GM23338 (cell line): Measurements from ENCODE around the gene NAE1. TPM values are rescaled to one million over a fixed set of nuclear protein-coding genes. Genes with fewer than 3 reads are reported as not detected.

Experiments used
- ATAC-seq: fragments of 200-7000 bp; cut with Tn5 transposase; 3 replicates; pipeline ENCODE4 v1.9.1; 2020
- DNase-seq: peaks from one replicate; pipeline ENCODE4 v3.0.0-alpha.2; 2015; ENCODE audit warnings: low spot score
- H2AFZ ChIP-seq: fragments of 200-600 bp; sonication (generic); 2 replicates; pipeline ENCODE4 v1.8.0; 2016; ENCODE audit warnings: antibody characterized with exemption, mild to moderate bottlenecking, moderate library complexity
- H3F3A ChIP-seq: fragments of 200-600 bp; sonication (generic); replicated peaks from 2 replicates; pipeline ENCODE4 v1.8.0; 2017; ENCODE audit warnings: antibody characterized with exemption, mixed run types, low read depth
- H3K27ac ChIP-seq: fragments of 200-600 bp; sonication (generic); 2 replicates; pipeline ENCODE4 v1.6.1; 2016; ENCODE audit warnings: low read depth
- H3K27me3 ChIP-seq: fragments of 200-600 bp; sonication (generic); 2 replicates; pipeline ENCODE4 v1.8.0; 2016; ENCODE audit warnings: mild to moderate bottlenecking, mixed run types, moderate library complexity; ENCODE audit not compliant: insufficient read depth
- H3K36me3 ChIP-seq: fragments of 200-600 bp; sonication (generic); 2 replicates; pipeline ENCODE4 v1.8.0; 2016; ENCODE audit warnings: mild to moderate bottlenecking; ENCODE audit not compliant: insufficient read depth
- H3K4me1 ChIP-seq: fragments of 200-600 bp; sonication (generic); 2 replicates; pipeline ENCODE4 v1.8.0; 2016; ENCODE audit warnings: mild to moderate bottlenecking, moderate library complexity; ENCODE audit not compliant: insufficient read depth
- H3K4me2 ChIP-seq: fragments of 200-600 bp; sonication (generic); 2 replicates; pipeline ENCODE4 v1.7.1; 2017; ENCODE audit warnings: mixed run types
- H3K4me3 ChIP-seq: fragments of 200-600 bp; sonication (generic); 2 replicates; pipeline ENCODE4 v1.6.1; 2016; ENCODE audit warnings: mixed run types
- H3K79me2 ChIP-seq: fragments of 200-600 bp; sonication (generic); replicated peaks from 2 replicates; pipeline ENCODE4 v1.8.0; 2017; ENCODE audit warnings: mild to moderate bottlenecking; ENCODE audit not compliant: insufficient read depth
- H3K9me2 ChIP-seq: fragments of 200-600 bp; sonication (generic); 2 replicates; pipeline ENCODE4 v1.8.0; 2017; ENCODE audit not compliant: insufficient read depth
- H4K20me1 ChIP-seq: fragments of 200-600 bp; sonication (generic); replicated peaks from 2 replicates; pipeline ENCODE4 v1.8.0; 2017; ENCODE audit warnings: mild to moderate bottlenecking; ENCODE audit not compliant: insufficient read depth
- H3K27ac Mint-ChIP-seq: 2 replicates; pipeline ENCODE4 v1.8.0; 2020; ENCODE audit warnings: inconsistent platforms, mild to moderate bottlenecking, moderate library complexity, mixed read lengths
- H3K27me3 Mint-ChIP-seq: 3 replicates; pipeline ENCODE4 v1.8.0; 2022; ENCODE audit warnings: low read depth, mild to moderate bottlenecking, moderate library complexity, mixed read lengths, inconsistent platforms; ENCODE audit not compliant: insufficient read depth, poor library complexity
- H3K36me3 Mint-ChIP-seq: 3 replicates; pipeline ENCODE4 v1.8.0; 2021; ENCODE audit warnings: low read depth, mild to moderate bottlenecking, inconsistent platforms, moderate library complexity, mixed read lengths
- H3K4me1 Mint-ChIP-seq: 3 replicates; pipeline ENCODE4 v1.8.0; 2020; ENCODE audit warnings: mild to moderate bottlenecking, inconsistent platforms, mixed read lengths
- H3K4me3 Mint-ChIP-seq: 3 replicates; pipeline ENCODE4 v1.8.0; 2021; ENCODE audit warnings: moderate library complexity, mild to moderate bottlenecking, inconsistent platforms, mixed read lengths
- H3K9me3 Mint-ChIP-seq: 3 replicates; pipeline ENCODE4 v1.8.0; 2020; ENCODE audit warnings: moderate library complexity, mild to moderate bottlenecking, inconsistent platforms, mixed read lengths
- CREB1 ChIP-seq: fragments of 250-450 bp; sonication (Bioruptor Pico); IDR thresholded peaks from 2 replicates; pipeline ENCODE4 v1.5.0; 2020; ENCODE audit warnings: low read depth, mild to moderate bottlenecking, moderate library complexity
- ETS1 ChIP-seq: IDR thresholded peaks from 2 replicates; pipeline ENCODE4 v1.6.1; 2016; ENCODE audit warnings: antibody characterized with exemption
- EZH2phosphoT487 ChIP-seq: fragments of 200-600 bp; sonication (generic); IDR thresholded peaks from one replicate; pipeline ENCODE4 v1.8.1; 2018; ENCODE audit warnings: antibody characterized with exemption; ENCODE audit not compliant: unreplicated experiment
- JUNB ChIP-seq: IDR thresholded peaks from one replicate; pipeline ENCODE4 v1.6.1; 2016; ENCODE audit warnings: antibody characterized with exemption; ENCODE audit not compliant: unreplicated experiment
- NANOG ChIP-seq: IDR thresholded peaks from 2 replicates; pipeline ENCODE4 v1.6.1; 2016; ENCODE audit warnings: antibody characterized with exemption, borderline replicate concordance
- POLR2AphosphoS5 ChIP-seq: IDR thresholded peaks from 2 replicates; pipeline ENCODE4 v1.6.1; 2016; ENCODE audit warnings: antibody characterized with exemption, low read depth
- REST ChIP-seq: IDR thresholded peaks from one replicate; pipeline ENCODE4 v1.6.1; 2018; ENCODE audit warnings: antibody characterized with exemption; ENCODE audit not compliant: unreplicated experiment
- STAT1 ChIP-seq: IDR thresholded peaks from one replicate; pipeline ENCODE4 v1.6.1; 2016; ENCODE audit warnings: antibody characterized with exemption; ENCODE audit not compliant: unreplicated experiment
- ZNF114 ChIP-seq: fragments of 250-450 bp; sonication (Bioruptor Pico); IDR thresholded peaks from 2 replicates; pipeline ENCODE4 v1.5.0; 2020; ENCODE audit warnings: mild to moderate bottlenecking, moderate library complexity
- ZNF331 ChIP-seq: fragments of 250-450 bp; sonication (Bioruptor Pico); IDR thresholded peaks from 2 replicates; pipeline ENCODE4 v1.5.0; 2020; ENCODE audit warnings: low read depth, mild to moderate bottlenecking, moderate library complexity
- polyA plus RNA-seq: library from polyadenylated mRNA; unstranded; fragments of >200 nt; fragmentation: Nextera tagmentation; extraction: Ambion mirVana; gene quantifications from 2 replicates; pipeline ENCODE4 v1.2.1, GENCODE V29; 2016
- total RNA-seq: library from RNA; depleted of rRNA; stranded (reverse); fragments of >200 nt; shearing (Covaris generic); gene quantifications from 2 replicates; pipeline ENCODE4 v1.2.3, GENCODE V29; 2014
- TF ChIP-seq, protein P1 (sequence below), 2 experiments: fragments of 200-600 bp in 1 of 2; sonication (generic) in 1 of 2; conservative IDR thresholded peaks; 2 replicates each; pipeline versions ENCODE4 v1.5.1 to v1.6.1; 2016 to 2017; ENCODE audit warnings: antibody characterized with exemption in 2 of 2, low read depth in 2 of 2, mild to moderate bottlenecking in 2 of 2, moderate library complexity in 1 of 2
- TF ChIP-seq, protein P2 (sequence below): fragments of 250-450 bp; sonication (Bioruptor Pico); IDR thresholded peaks from 2 replicates; pipeline ENCODE4 v1.5.0; 2020; ENCODE audit warnings: mild to moderate bottlenecking, moderate library complexity

The NAE1 gene
- total and polyA plus RNA-seq, 2 experiments from 2014 or later, result 139 to 209 TPM

- TF ChIP-seq ZNF331 (CRISPR knock-in tag) (no peak), JUNB (no peak), POLR2AphosphoS5 (no peak), EZH2phosphoT487 (no peak), ETS1 (no peak)
- TF ChIP-seq, protein P1, sequence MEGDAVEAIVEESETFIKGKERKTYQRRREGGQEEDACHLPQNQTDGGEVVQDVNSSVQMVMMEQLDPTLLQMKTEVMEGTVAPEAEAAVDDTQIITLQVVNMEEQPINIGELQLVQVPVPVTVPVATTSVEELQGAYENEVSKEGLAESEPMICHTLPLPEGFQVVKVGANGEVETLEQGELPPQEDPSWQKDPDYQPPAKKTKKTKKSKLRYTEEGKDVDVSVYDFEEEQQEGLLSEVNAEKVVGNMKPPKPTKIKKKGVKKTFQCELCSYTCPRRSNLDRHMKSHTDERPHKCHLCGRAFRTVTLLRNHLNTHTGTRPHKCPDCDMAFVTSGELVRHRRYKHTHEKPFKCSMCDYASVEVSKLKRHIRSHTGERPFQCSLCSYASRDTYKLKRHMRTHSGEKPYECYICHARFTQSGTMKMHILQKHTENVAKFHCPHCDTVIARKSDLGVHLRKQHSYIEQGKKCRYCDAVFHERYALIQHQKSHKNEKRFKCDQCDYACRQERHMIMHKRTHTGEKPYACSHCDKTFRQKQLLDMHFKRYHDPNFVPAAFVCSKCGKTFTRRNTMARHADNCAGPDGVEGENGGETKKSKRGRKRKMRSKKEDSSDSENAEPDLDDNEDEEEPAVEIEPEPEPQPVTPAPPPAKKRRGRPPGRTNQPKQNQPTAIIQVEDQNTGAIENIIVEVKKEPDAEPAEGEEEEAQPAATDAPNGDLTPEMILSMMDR (conservative IDR thresholded peaks at IDR 0.05; ENCODE audit: low read depth in 2 of 2), result no peak
These were observed 1.4 kb upstream of the NAE1 start (continued) for GRCh38 chr16:66832190-66832589.

DNA sequence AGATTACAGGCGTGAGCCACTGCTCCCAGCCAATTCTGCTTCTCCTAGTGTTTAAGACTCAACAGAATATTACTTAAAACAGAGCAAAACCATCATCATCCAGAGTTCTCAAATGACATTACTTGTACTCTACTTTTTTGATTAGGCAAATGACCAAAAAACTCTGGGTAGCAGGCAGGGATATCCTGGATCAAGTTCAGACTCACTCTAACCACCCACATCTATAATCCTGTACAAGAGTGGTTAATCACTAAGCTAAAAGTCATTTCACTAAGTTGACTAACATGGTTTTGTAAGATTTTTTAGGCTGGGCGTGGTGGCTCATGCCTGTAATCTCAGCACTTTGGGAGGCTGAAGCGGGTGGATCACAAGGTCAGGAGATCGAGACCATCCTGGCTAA, 6.8 kb downstream of the NAE1 start:
- Histone ChIP-seq H3K4me1 (peaks cover under 1% of the 10 kb centered on the region; the same call in 1 of the 2 replicates), H3K4me2 (no peak overlapping the region), H3K27ac (peak overlapping the region; percentile 11; the same call in 1 of the 2 replicates), H3K4me3 (no peak overlapping the region), H2AFZ (no peak overlapping the region), H4K20me1 (peaks cover 30% of the 10 kb centered on the region), H3K27me3 (no peaks in the 10 kb centered on the region), H3K79me2 (peaks cover 51% of the 10 kb centered on the region), H3F3A (no peaks in the 10 kb centered on the region; the same call in 1 of the 2 replicates), H3K9me2 (no peaks in the 10 kb centered on the region), H3K36me3 (peaks cover 40% of the 10 kb centered on the region)
- no peaks in the 10 kb centered on the region for H3K27me3 Mint-ChIP-seq
- no peak overlapping the region for H3K4me3 Mint-ChIP-seq
- DNase-seq (no peak), ATAC-seq (no peak)
- H3K36me3 Mint-ChIP-seq, result peaks cover 77% of the 10 kb centered on the region
- H3K9me3 Mint-ChIP-seq, result no peaks in the 10 kb centered on the region
- peaks cover 6% of the 10 kb centered on the region; the same call in 2 of the 3 replicates for H3K4me1 Mint-ChIP-seq
- no peak overlapping the region for H3K27ac Mint-ChIP-seq
- TF ChIP-seq, protein P2, sequence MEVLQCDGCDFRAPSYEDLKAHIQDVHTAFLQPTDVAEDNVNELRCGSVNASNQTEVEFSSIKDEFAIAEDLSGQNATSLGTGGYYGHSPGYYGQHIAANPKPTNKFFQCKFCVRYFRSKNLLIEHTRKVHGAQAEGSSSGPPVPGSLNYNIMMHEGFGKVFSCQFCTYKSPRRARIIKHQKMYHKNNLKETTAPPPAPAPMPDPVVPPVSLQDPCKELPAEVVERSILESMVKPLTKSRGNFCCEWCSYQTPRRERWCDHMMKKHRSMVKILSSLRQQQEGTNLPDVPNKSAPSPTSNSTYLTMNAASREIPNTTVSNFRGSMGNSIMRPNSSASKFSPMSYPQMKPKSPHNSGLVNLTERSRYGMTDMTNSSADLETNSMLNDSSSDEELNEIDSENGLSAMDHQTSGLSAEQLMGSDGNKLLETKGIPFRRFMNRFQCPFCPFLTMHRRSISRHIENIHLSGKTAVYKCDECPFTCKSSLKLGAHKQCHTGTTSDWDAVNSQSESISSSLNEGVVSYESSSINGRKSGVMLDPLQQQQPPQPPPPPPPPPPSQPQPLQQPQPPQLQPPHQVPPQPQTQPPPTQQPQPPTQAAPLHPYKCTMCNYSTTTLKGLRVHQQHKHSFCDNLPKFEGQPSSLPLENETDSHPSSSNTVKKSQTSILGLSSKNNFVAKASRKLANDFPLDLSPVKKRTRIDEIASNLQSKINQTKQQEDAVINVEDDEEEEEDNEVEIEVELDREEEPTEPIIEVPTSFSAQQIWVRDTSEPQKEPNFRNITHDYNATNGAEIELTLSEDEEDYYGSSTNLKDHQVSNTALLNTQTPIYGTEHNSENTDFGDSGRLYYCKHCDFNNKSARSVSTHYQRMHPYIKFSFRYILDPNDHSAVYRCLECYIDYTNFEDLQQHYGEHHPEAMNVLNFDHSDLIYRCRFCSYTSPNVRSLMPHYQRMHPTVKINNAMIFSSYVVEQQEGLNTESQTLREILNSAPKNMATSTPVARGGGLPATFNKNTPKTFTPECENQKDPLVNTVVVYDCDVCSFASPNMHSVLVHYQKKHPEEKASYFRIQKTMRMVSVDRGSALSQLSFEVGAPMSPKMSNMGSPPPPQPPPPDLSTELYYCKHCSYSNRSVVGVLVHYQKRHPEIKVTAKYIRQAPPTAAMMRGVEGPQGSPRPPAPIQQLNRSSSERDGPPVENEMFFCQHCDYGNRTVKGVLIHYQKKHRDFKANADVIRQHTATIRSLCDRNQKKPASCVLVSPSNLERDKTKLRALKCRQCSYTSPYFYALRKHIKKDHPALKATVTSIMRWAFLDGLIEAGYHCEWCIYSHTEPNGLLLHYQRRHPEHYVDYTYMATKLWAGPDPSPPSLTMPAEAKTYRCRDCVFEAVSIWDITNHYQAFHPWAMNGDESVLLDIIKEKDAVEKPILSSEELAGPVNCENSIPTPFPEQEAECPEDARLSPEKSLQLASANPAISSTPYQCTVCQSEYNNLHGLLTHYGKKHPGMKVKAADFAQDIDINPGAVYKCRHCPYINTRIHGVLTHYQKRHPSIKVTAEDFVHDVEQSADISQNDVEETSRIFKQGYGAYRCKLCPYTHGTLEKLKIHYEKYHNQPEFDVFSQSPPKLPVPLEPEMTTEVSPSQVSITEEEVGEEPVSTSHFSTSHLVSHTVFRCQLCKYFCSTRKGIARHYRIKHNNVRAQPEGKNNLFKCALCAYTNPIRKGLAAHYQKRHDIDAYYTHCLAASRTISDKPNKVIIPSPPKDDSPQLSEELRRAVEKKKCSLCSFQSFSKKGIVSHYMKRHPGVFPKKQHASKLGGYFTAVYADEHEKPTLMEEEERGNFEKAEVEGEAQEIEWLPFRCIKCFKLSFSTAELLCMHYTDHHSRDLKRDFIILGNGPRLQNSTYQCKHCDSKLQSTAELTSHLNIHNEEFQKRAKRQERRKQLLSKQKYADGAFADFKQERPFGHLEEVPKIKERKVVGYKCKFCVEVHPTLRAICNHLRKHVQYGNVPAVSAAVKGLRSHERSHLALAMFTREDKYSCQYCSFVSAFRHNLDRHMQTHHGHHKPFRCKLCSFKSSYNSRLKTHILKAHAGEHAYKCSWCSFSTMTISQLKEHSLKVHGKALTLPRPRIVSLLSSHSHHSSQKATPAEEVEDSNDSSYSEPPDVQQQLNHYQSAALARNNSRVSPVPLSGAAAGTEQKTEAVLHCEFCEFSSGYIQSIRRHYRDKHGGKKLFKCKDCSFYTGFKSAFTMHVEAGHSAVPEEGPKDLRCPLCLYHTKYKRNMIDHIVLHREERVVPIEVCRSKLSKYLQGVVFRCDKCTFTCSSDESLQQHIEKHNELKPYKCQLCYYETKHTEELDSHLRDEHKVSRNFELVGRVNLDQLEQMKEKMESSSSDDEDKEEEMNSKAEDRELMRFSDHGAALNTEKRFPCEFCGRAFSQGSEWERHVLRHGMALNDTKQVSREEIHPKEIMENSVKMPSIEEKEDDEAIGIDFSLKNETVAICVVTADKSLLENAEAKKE, result no peak
- TF ChIP-seq JUNB (no peak), EZH2phosphoT487 (no peak), ETS1 (no peak), ZNF114 (CRISPR knock-in tag) (no peak), STAT1 (no peak), ZNF331 (CRISPR knock-in tag) (no peak), CREB1 (CRISPR knock-in tag) (no peak), NANOG (no peak), REST (no peak)
